NCI-H526 treated with DMSO at 0.1 percent for 48 hours (cell line): ENCODE measurements around the gene ABCF3.

Source experiments
- DNase-seq: peaks from one replicate; lab custom pipeline; 2025; lab: John Stamatoyannopoulos, UW

ABCF3 gene

DNA sequence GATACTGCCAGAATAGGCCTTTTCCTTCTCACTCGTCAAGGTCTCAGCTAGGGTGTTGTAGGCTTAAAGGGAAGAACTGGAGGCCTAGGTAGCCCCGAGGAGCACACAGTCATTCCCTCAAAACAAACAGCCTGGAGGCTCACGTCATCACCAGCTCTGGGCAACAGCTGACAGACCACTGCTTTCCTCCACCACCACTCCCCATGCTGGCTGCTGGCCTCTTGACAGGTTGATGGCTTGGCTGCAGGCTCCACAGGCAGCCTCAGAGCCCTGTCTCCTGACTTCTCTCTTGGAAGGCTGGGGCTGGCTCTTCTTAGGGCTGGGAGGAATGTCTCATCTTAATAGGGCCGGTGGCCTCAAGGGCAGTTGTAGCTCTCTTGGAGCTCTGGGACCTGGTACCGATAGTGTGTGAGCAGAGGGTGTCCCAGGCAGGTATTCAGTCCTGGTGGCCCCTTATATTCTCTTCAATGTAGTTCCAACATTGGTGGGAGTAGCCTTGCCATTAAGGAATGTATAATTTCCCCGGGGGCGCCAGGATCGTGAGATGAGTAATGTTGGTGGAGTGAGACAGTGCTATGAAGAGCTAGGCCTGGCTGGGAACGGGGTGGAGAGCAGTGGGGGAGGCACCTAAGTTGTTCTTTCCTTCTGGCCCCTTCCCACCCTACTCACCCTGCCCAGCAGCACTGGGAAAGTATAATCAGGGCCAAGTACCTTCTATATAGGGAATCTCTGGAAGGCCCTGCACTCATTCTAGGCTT lies 17.5 kb upstream of the ABCF3 start:
- no peak for DNase-seq

DNA sequence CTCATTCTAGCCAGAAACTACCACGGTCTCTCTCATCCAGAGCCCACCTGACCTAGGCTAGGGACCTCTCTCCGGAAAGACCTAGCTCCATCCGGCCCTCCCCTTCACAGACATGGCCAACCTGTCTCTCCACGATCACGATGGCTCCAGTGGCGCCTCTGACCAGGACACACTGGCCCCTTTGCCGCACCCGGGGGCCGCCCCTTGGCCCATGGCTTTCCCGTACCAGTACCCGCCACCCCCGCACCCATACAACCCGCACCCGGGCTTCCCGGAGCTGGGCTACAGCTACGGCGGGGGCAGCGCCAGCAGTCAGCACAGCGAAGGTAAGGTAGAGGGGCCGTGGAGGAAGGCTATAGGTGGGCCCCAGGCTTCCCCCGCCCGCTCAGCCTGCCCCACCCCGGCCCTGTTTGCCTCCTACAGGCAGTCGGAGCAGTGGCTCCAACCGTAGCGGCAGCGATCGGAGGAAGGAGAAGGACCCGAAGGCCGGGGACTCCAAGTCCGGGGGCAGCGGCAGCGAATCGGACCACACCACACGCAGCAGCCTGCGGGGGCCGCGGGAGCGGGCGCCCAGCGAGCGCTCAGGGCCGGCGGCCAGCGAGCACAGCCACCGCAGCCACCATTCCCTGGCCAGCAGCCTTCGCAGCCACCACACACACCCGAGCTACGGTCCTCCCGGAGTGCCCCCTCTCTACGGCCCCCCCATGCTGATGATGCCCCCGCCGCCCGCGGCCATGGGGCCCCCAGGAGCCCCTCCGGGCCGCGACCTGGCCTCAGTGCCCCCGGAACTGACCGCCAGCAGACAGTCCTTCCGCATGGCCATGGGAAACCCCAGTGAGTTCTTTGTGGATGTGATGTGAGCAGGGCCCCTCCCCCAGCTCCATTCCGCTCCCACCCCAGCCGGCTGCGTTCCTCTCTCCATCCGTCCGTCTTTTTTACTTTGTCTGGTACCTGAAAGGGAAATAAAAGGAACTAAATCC lies 15.8 kb upstream of the ABCF3 start:
- no peak for DNase-seq

- DNase-seq = no peak
Measured at GRCh38 chr3:184171562-184171961, 14.4 kb upstream of the ABCF3 start.

DNA sequence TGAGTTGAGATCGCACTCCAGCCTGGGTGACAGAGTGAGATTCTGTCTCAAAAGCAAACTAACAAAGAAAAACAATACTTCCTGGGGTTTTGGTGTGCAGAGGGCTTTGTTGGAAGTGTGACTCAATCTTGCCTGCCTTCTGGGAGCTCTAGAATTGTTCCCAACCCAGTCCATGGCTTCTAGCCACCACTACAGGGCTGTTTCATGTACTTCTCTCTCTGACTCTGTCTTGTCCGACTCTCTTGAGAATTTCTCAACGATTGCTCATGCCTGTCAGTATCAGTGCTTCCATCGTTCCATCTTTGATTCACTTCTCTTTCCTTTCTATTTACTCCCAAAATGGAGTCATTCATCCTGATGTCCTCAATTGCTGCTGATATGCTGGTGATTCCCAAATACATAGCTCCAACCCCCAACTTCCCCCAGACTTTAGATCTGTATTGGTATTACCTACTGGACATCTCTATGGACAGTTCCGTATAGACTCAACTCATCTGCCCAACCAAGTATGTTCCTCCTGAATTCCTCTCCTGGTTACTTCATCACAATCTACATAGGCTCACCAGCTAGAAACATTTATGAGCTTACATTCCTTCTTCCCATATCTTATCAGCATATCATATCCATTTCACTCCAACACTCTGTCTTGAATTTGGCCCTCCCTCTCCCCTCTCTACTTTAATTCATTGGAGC lies 13.2 kb upstream of the ABCF3 start:
- no peak for DNase-seq

GRCh38 chr3:184173374-184173722 lies 12.7 kb upstream of the ABCF3 start:
- DNase-seq = no peak

- no peak for DNase-seq
Measured at GRCh38 chr3:184174284-184174645, 11.7 kb upstream of the ABCF3 start.

DNA sequence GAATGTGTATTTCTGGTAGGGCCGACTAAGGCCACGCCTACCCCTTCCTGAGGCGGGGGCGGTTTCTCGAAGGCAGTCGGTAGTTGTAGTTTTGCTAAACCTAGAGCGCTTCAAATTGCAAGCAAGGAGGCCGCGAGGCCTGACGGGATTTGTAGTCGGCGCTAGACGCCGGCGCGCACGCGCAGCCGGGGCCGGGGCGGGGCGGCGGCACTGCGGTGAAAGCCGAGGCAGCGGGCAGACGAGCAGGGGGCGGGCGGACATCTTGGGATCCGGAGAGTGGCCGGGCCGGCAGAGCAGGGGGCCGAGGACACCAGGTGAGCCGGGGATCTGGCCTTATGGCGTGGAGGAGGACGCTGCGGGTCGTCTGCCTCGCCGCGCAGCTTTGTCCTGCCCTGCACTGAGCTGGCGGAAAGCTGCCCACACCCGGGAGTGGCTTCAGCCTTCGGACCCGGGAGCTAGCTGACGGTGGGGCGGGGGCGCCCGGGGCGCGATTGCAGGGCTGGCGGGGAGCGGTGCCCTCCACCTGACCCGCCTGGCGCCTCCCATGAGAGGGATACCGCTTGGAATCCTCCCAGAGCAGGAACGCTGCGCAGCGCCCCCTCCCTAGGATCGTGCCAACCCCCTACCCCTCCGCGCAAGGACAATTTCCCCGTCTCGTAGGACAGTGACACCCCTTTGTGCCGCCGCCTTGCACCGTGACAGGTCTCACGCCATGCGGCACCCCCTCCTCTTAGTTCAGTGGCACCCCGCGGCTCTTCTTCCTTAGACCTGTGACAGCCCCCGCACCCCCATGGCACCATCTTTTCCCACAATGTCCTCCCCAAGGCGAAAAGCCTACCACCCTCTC lies 11.1 kb upstream of the ABCF3 start, which contains the start of gene AP2M1:
TSS of gene AP2M1 (plus strand) at position 210 of the 847 bp plus-strand sequence. CDS start 2,139 bp downstream, outside the sequence.
- peak; percentile 98 for DNase-seq

DNA sequence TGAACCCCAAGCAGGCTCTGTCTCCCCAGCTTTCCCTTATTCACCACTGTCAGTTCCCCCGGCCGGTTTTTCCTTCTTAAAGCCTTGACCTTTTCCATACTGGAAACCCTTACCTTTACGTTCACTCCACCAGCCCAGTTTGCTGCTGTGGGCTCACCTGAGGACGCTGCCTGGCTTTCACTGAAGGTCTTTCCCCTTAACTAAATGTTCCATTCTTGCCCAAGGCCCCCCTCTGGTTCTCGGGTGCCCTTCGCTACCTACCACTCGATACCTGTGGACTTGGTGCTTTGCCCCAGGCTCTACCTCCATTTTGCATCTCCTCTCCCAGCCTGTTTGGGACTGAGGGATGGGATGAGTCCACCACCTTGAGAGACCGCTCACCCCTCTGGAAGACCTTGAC lies 10.5 kb upstream of the ABCF3 start:
- peak; percentile 8 for DNase-seq

DNA sequence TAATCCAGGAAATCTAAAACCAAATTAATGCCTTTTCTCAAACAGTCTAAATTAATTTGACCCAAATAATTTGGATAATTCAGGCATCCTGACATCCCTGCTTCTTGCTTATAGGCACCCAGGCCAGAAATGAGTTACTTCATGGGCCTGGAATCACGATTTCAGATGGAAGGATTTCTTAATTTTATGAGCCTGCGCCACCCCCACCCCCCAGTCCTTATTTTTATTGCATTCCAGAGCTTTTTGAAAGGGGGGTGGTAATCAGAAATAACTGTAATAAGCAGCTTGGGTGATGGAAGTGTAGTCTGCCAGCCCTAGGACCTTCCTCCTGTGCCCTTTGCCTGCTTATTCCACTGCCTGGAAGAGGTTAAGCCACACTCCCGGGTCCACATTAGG lies 10.0 kb upstream of the ABCF3 start:
- DNase-seq = no peak

DNA sequence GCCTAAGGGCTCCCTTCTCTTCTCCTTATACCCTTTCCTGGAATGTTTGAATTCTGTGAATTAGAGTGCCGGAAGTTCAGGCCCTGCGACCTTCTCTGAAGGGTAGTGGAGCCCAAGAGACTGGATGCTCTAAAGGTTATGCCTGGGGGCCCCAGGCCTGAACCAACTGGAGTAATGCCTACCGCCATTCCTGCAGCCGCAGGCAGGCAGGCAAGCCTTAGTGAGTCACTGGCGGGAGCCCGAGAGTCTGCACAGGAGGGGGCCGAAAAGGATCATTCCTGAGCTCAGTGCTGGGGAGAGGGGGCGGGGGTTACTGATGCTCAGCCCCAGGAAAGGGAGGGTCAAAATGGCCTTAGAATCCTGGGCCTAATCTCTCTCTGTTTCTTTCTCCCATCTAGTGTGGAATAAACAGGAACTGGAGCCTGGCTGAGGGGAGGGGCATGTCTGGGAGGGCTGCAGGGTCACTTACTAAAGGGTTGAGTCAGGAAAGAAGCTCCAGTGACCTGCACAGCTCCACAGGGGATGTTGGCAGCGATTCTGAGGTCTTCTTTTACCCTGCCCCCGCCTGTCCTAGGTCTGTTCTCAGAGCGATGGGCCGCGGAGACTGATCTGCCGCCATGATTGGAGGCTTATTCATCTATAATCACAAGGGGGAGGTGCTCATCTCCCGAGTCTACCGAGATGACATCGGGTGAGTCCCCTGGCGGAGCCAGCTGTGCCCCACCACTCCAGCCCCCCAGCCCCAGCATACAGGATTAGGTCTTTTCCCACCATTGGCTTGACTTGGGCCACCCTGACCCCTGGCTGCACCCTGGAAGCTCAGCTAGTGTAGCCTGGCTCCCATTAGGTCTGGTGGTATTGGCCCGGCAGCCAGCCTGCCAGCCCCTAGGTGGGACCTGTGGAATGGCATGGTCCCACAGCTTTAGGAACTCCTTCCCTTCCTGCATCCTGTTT lies 9.3 kb upstream of the ABCF3 start:
- DNase-seq = no peak

GRCh38 chr3:184177331-184177731 lies 8.7 kb upstream of the ABCF3 start:
- DNase-seq = no peak

- DNase-seq = no peak
Measured at GRCh38 chr3:184177767-184178306, 8.2 kb upstream of the ABCF3 start.

GRCh38 chr3:184178521-184179138 lies 7.4 kb upstream of the ABCF3 start:
- no peak for DNase-seq

DNA sequence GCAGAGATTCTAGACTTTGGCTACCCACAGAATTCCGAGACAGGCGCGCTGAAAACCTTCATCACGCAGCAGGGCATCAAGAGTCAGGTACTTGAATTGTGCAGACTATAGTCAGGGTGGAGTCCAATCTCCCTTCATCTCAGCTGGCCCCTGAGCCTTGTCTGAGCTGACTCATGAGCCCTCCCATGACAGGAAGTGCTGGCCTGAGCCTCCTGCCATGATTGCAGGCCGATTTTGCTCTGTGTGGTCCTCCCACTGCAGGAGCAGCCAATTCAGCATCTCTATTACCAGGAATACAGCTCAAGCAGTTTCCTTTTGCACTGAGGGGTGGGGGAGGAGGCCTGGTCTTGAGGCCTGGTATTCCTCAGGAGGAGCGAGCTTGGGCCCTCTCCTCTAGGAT lies 5.8 kb upstream of the ABCF3 start:
- no peak for DNase-seq

- DNase-seq = no peak
Measured at GRCh38 chr3:184181596-184181995, 4.4 kb upstream of the ABCF3 start.

GRCh38 chr3:184183679-184184078 lies 2.3 kb upstream of the ABCF3 start:
- no peak for DNase-seq

DNA sequence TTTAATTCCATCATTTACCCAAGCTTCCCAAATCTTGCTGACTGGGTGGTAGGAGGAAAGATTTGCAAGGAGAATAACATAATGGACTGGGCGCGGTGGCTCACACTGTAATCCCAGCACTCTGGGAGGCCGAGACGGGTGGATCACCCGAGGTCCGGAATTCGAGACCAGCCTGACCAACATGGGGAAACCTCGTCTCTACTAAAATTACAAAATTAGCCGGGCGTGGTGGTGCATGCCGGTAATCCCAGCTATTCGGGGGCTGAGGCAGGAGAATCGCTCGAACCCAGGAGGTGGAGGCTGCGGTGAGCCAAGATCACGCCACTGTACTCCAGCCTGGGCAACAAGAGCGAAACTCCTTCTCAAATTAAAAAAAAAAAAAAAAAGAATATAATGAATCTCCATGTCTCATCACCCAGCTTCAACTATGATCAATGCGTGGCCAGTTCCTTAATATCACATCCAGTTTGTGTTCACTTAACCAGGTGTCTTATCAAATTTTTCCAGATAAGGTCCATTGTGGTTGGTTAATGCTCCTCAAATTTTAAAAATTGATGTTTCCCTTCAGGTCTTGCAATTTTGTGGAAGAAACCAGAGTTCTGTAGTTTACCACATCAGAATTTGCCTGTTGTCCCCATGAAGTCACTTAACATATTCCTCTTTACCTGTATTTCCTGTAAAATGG lies 1.3 kb upstream of the ABCF3 start:
- DNase-seq = no peak

GRCh38 chr3:184185461-184186183 lies 377 bp upstream of the ABCF3 start:
- DNase-seq = peak; percentile 98

DNA sequence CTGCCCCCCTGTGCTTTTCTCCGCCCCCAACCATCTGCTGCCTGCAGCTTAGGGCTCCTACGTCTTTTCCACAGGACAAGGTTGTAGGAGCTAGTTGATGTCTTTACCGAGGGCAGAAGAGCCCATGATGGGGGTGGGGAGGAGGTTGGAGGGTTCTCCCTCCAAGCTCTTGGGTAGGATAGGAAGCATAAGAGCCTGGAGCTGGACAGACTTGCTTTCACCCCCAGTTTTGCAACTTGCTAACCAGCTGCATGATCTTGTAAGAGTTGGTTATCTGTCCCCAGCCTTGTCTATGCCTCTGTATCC lies 856 bp downstream of the ABCF3 start:
- DNase-seq = no peak
